ENCODE measurements around the gene SMIM41. TPM values are rescaled to one million over a fixed set of nuclear protein-coding genes. Genes with fewer than 3 reads are reported as not detected.
A peak's percentile ranks its signal among the peaks of the same experiment; 100 is the strongest.

Gene SMIM41
- total and polyA plus RNA-seq, 12 donors = 0.10 to 2.1 (median 0.68) TPM; not detected in 8

- peaks cover 3 to 11% of the 10 kb centered on the region in 2 donors for H3K4me1 ChIP-seq (replicated peaks in 1 of 2)
- no peaks in the 10 kb centered on the region for H3K36me3 ChIP-seq (replicated peaks in 1 of 2)
- intact Hi-C loops (cut with DNase I) = loop anchor here (10.0 kb wide), 2 partner anchors 726 to 836 kb away; no protein-coding TSS in a partner anchor
- H3K9me3 ChIP-seq (replicated peaks in 1 of 3) = no peaks in the 10 kb centered on the region
- TF ChIP-seq POLR2A (IDR thresholded peaks at IDR 0.05) = no peak
- TF ChIP-seq, protein P1, sequence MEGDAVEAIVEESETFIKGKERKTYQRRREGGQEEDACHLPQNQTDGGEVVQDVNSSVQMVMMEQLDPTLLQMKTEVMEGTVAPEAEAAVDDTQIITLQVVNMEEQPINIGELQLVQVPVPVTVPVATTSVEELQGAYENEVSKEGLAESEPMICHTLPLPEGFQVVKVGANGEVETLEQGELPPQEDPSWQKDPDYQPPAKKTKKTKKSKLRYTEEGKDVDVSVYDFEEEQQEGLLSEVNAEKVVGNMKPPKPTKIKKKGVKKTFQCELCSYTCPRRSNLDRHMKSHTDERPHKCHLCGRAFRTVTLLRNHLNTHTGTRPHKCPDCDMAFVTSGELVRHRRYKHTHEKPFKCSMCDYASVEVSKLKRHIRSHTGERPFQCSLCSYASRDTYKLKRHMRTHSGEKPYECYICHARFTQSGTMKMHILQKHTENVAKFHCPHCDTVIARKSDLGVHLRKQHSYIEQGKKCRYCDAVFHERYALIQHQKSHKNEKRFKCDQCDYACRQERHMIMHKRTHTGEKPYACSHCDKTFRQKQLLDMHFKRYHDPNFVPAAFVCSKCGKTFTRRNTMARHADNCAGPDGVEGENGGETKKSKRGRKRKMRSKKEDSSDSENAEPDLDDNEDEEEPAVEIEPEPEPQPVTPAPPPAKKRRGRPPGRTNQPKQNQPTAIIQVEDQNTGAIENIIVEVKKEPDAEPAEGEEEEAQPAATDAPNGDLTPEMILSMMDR (IDR thresholded peaks at IDR 0.05) = no peak
- DNase-seq = no peak
- no peak overlapping the region for H3K4me3 ChIP-seq
- no peak overlapping the region for H3K27ac ChIP-seq
- 92 to 97% (median 93%) methylated on average over 3 to 14 of the region's 14 CpGs for WGBS, 4 donors
- no peaks in the 10 kb centered on the region for H3K27me3 ChIP-seq
These were observed 69.1 kb downstream of the SMIM41 start for GRCh38 chr12:52148464-52149181.

DNA sequence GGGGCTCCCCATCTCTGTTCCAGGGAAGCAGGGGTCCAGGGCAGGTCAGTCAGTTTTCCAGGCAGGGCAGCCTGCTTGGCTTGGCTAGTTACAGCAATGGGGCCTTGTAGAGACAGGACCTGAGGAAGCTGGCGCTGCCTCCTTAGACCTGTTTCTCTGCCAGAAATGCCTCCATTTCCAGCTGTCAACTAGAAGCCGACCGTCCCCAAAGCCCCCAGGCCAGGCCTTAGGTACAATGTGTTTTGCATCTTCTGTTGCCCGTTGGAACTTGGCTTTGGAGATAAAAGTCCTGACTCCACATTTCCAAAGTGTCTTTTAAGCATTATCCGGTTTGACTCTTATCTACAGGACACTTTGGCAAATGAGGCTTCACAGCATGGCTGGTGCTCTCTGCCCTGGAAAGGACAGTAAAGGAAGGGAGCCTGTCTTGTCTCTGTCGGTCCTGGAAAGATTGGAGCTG, 69.7 kb downstream of the SMIM41 start:
- Histone ChIP-seq H3K4me3 (no peak overlapping the region), H3K36me3 (replicated peaks in 1 of 2) (no peaks in the 10 kb centered on the region), H3K9me3 (replicated peaks in 1 of 3) (no peaks in the 10 kb centered on the region), H3K4me1 (replicated peaks in 1 of 2) (peaks cover 3 to 11% of the 10 kb centered on the region in 2 donors), H3K27ac (no peak overlapping the region), H3K27me3 (no peaks in the 10 kb centered on the region)
- 58 to 78% (median 65%) methylated on average over 6 of the region's 6 CpGs for WGBS, 4 donors
- TF ChIP-seq, protein P1 (IDR thresholded peaks at IDR 0.05) = no peak
- no peak for TF ChIP-seq POLR2A (IDR thresholded peaks at IDR 0.05)
- intact Hi-C loops (cut with DNase I) = loop anchor here (10.0 kb wide), 2 partner anchors 726 to 836 kb away; no protein-coding TSS in a partner anchor
- peak in 1 of 7 donors; percentile 30 for DNase-seq

- Histone ChIP-seq H3K4me3 (no peak overlapping the region), H3K9me3 (replicated peaks in 1 of 3) (no peaks in the 10 kb centered on the region), H3K27ac (peak overlapping the region in 1 of 5 donors; percentile 16), H3K27me3 (no peaks in the 10 kb centered on the region), H3K36me3 (replicated peaks in 1 of 2) (no peaks in the 10 kb centered on the region), H3K4me1 (replicated peaks in 1 of 2) (peaks cover 3 to 11% of the 10 kb centered on the region in 2 donors)
- intact Hi-C loops (cut with DNase I) = loop anchor here (5.0 to 10.0 kb wide), 4 partner anchors 355 to 835 kb away; no protein-coding TSS in a partner anchor
- DNase-seq = no peak
- no peak for TF ChIP-seq POLR2A (IDR thresholded peaks at IDR 0.05)
- TF ChIP-seq, protein P1 (IDR thresholded peaks at IDR 0.05) = no peak
- WGBS, 4 donors = 80 to 92% (median 88%) methylated on average over 1 to 5 of the region's 5 CpGs
These were observed 70.2 kb downstream of the SMIM41 start for GRCh38 chr12:52149651-52150241.

GRCh38 chr12:52151153-52151836, 71.8 kb downstream of the SMIM41 start:
- Histone ChIP-seq H3K4me3 (no peak overlapping the region), H3K9me3 (replicated peaks in 1 of 3) (no peaks in the 10 kb centered on the region), H3K27me3 (no peaks in the 10 kb centered on the region), H3K4me1 (replicated peaks in 1 of 2) (peaks cover 3 to 11% of the 10 kb centered on the region in 2 donors), H3K36me3 (replicated peaks in 1 of 2) (no peaks in the 10 kb centered on the region), H3K27ac (no peak overlapping the region)
- WGBS, 4 donors = 89 to 96% (median 93%) methylated on average over 7 to 10 of the region's 10 CpGs
- intact Hi-C loops (cut with DNase I) = loop anchor here in 1 of 2 donors (5.0 to 10.0 kb wide), 2 partner anchors 354 to 721 kb away; no protein-coding TSS in a partner anchor
- no peak for DNase-seq
- TF ChIP-seq POLR2A (IDR thresholded peaks at IDR 0.05) = no peak
